Right lobe of liver (tissue), 6 donors: ENCODE data around the gene ZNF578. TPM values are rescaled to one million over a fixed set of nuclear protein-coding genes. Genes with fewer than 3 reads are reported as not detected.
"Not testable (repeated sequence)": the region's sequence is repeated elsewhere in the genome, so short reads cannot be mapped to it uniquely, and the experiment has no call there.

Experiments
- ATAC-seq, 4 donors: fragments of 200-7000 bp; cut with Tn5 transposase; one replicate each; pipeline ENCODE4 v1.9.1; 2020; ENCODE audit warnings: mild to moderate bottlenecking in 4 of 4, moderate library complexity in 4 of 4
- DNase-seq, 3 donors: peaks; one replicate each; pipeline ENCODE4 v3.0.0-alpha.2; 2020
- H3K27ac ChIP-seq, 3 donors: fragments of 200-600 bp; one replicate each; pipeline ENCODE4 v1.8.0; 2022
- H3K27me3 ChIP-seq, 2 donors: fragments of 200-600 bp; one replicate each; pipeline ENCODE4 v1.8.0; 2022
- H3K36me3 ChIP-seq, 4 donors: fragments of 200-600 bp; sonication (generic) in 1 of 4; one replicate each; pipeline versions ENCODE4 v1.5.1 to v1.8.0; 2017 to 2022; ENCODE audit warnings: control low read depth in 1 of 4
- H3K4me1 ChIP-seq, 4 donors: fragments of 200-600 bp; sonication (generic) in 1 of 4; one replicate each; pipeline versions ENCODE4 v1.5.1 to v1.8.0; 2017 to 2022; ENCODE audit warnings: control low read depth in 1 of 4
- H3K4me3 ChIP-seq, 3 donors: fragments of 200-600 bp; one replicate each; pipeline ENCODE4 v1.8.0; 2022
- H3K9me3 ChIP-seq, 4 donors: fragments of 200-600 bp; sonication (generic) in 1 of 4; one replicate each; pipeline versions ENCODE4 v1.5.1 to v1.8.0; 2017 to 2022; ENCODE audit warnings: control low read depth in 1 of 4
- CTCF ChIP-seq, 4 donors: fragments of 200-600 bp in 3 of 4; fragments of 450-650 bp in 1 of 4; IDR thresholded peaks; one replicate each; pipeline versions ENCODE4 v1.5.1 to v1.8.0; 2016 to 2022; ENCODE audit warnings: antibody characterized with exemption in 4 of 4, mild to moderate bottlenecking in 2 of 4
- POLR2A ChIP-seq: fragments of 450-650 bp; IDR thresholded peaks from one replicate; pipeline ENCODE4 v1.6.1; 2017; ENCODE audit warnings: antibody characterized with exemption, mild to moderate bottlenecking
- WGBS: methylation state at CpG from one replicate; pipeline ENCODE4 v1.1.6; 2018; ENCODE audit warnings: low coverage, low lambda C conversion rate; ENCODE audit not compliant: insufficient coverage; ENCODE audit errors: missing lambda C conversion rate; 5-methylcytosine and 5-hydroxymethylcytosine counted together
- intact Hi-C, 2 donors: fragments of 100-400 bp; cut with DNase I; formaldehyde crosslinking; loops; one replicate each; pipeline versions ENCODE4 v1.11.2 to v1.14.1; 2022
- total RNA-seq, 6 experiments: library from RNA; depleted of rRNA in 2 of 6; stranded (reverse); fragments of >200 nt in 2 of 6; fragmentation: NEBNext Ultra II Directional in 3 of 6; extraction: Animal tissue kit (Norgen Biotek cat#: 25700) in 3 of 6; gene quantifications; one replicate each; pipeline versions ENCODE4 v1.1.0 to v1.2.4, GENCODE V29; 2016 to 2023
- donor health status: DM: no; HTN: yes; CAD: no.
- donor health status: DM: no; HTN: no; CAD: no.
- donor health status: DM: no; HTN: no; CAD: no.
- donor health status: DM: no; HTN: yes; CAD: no.
- donor health status: DM: no; HTN: yes; CAD: no.

Gene ZNF578
- total RNA-seq, 6 experiments from 2014 or later: 0.17 to 0.51 (median 0.29) TPM; not detected in 3

DNA sequence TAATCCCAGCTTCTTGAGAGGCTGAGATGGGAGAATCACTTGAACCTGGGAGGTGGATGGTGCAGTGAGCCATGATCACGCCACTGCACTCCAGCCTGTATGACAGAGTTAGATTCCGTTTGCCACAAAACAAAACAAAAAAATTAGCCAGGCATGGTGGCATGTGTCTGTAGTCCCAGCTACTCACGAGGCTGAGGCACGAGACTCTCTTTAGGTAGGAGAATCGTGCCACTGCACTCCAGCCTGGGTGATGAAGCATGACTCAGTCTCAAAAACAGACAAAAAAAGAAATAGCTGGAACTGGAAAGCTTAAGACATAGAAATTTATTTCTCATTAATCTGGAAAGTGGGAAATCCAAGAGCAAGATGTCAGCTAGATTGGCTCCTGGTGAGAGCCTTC, 53.9 kb downstream of the ZNF578 start:
- Histone ChIP-seq H3K27ac (no peak overlapping the region), H3K27me3 (no peaks in the 10 kb centered on the region), H3K4me1 (no peaks in the 10 kb centered on the region), H3K4me3 (no peak overlapping the region), H3K9me3 (no peaks in the 10 kb centered on the region), H3K36me3 (no peaks in the 10 kb centered on the region)
- intact Hi-C loops: no loop called here
- TF ChIP-seq POLR2A: no peak
- no peak for TF ChIP-seq CTCF (IDR thresholded peaks at IDR 0.05)
- ATAC-seq: no peak
- WGBS: 76% methylated on average over 5 of the region's 5 CpGs
- no peak for DNase-seq

DNA sequence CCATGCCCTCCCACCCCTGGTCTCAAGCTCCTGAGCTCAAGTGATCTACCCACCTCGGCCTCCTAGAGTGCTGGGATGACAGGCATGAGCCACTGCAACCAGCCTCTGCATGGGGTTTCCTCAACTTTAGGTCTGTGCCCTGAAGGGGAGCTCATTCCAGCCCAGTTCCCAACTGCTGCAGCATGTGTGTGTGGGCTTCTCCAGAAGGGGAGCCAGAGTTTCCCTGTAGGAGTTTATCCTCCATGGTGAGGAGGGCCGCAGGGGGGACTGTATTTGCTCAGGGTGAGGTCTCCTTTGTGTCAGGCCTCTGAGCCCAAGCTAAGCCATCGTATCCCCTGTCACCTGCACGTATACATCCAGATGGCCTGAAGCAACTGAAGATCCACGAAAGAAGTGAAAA, 62.8 kb downstream of the ZNF578 start:
- no peaks in the 10 kb centered on the region for H3K27me3 ChIP-seq
- H3K9me3 ChIP-seq: no peaks in the 10 kb centered on the region
- TF ChIP-seq POLR2A: no peak
- no peak for TF ChIP-seq CTCF (IDR thresholded peaks at IDR 0.05)
- H3K27ac ChIP-seq: no peak overlapping the region
- ATAC-seq: no peak
- WGBS: 69% methylated on average over 5 of the region's 5 CpGs
- DNase-seq: no peak
- no peaks in the 10 kb centered on the region for H3K4me1 ChIP-seq
- intact Hi-C loops: no loop called here
- no peaks in the 10 kb centered on the region for H3K36me3 ChIP-seq
- H3K4me3 ChIP-seq: no peak overlapping the region

- ATAC-seq: no peak
- Histone ChIP-seq H3K27ac (no peak overlapping the region), H3K4me3 (no peak overlapping the region), H3K27me3 (no peaks in the 10 kb centered on the region), H3K9me3 (no peaks in the 10 kb centered on the region), H3K36me3 (no peaks in the 10 kb centered on the region), H3K4me1 (no peaks in the 10 kb centered on the region)
- WGBS: 0% methylated on average over 2 of the region's 2 CpGs
- intact Hi-C loops: no loop called here
- TF ChIP-seq CTCF (IDR thresholded peaks at IDR 0.05): no peak
- no peak for TF ChIP-seq POLR2A
- DNase-seq: no peak
These were observed 65.3 kb downstream of the ZNF578 start for GRCh38 chr19:52518646-52519045.

DNA sequence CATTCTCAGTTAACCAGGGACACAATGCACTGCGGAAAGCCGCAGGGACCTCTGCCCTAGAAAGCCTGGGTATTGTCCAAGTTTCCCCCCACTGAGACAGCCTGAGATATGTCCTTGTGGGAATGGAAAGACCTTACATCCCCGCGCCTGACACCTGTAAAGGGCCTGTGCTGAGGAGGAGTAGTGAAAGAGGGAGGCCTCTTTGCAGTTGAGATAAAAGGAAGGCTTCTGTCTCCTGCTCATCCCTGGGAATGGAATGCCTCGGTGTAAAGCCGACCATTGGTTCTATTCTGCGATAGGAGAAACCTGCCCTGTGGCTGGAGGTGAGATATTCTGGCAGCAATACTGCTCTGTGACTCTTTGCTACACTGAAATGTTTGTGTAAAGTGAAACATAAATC, 65.8 kb downstream of the ZNF578 start:
- 20% methylated on average over 5 of the region's 7 CpGs for WGBS
- H3K4me1 ChIP-seq, ATAC-seq, H3K36me3 ChIP-seq, intact Hi-C loops, H3K27me3 ChIP-seq, H3K27ac ChIP-seq, DNase-seq, H3K9me3 ChIP-seq, H3K4me3 ChIP-seq: not testable (repeated sequence)

DNA sequence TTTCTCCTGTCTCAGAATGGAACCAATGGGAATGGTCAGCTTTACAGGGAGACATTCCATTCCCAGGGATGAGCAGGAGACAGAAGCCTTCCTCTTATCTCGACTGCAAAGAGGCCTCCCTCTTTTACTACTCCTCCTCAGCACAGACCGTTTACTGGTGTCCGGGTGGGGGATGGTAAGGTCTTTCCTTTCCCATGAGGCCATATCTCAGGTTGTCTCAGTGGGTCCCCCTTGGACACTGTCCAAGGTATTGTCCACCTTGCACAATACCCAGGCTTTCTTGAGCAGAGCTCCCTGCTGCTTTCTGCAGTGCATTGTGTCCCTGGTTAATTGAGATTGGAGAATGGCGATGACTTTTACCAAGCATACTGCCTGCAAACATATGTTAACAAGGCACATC, 66.7 kb downstream of the ZNF578 start:
- no peak for DNase-seq
- H3K9me3 ChIP-seq: no peaks in the 10 kb centered on the region
- no peaks in the 10 kb centered on the region for H3K27me3 ChIP-seq
- intact Hi-C loops: no loop called here
- ATAC-seq: no peak
- TF ChIP-seq POLR2A: no peak
- no peak for TF ChIP-seq CTCF (IDR thresholded peaks at IDR 0.05)
- H3K4me3 ChIP-seq: no peak overlapping the region
- H3K27ac ChIP-seq: no peak overlapping the region
- no peaks in the 10 kb centered on the region for H3K4me1 ChIP-seq
- H3K36me3 ChIP-seq: no peaks in the 10 kb centered on the region
- 21% methylated on average over 4 of the region's 4 CpGs for WGBS
